WTC11 (cell line): Measurements from ENCODE around the gene MAP7.

Experiments used
- ELF4 ChIP-seq: sonication (generic); formaldehyde crosslinking; IDR thresholded peaks from 2 replicates; pipeline ENCODE4 v1.8.1; 2022; ENCODE audit warnings: low read depth, mild to moderate bottlenecking, moderate library complexity, missing genetic modification reagents
- JUN ChIP-seq: sonication (generic); formaldehyde crosslinking; IDR thresholded peaks from 2 replicates; pipeline ENCODE4 v1.8.0; 2023; ENCODE audit warnings: mild to moderate bottlenecking, missing genetic modification reagents
- NFE2L1 ChIP-seq: sonication (generic); formaldehyde crosslinking; IDR thresholded peaks from 2 replicates; pipeline ENCODE4 v1.8.1; 2023; ENCODE audit warnings: missing genetic modification reagents
- TF ChIP-seq, protein P1 (sequence below): fragments of 200-600 bp; IDR thresholded peaks from 2 replicates; pipeline ENCODE4 v1.8.0; 2022; ENCODE audit warnings: antibody characterized with exemption
- TF ChIP-seq, protein P2 (sequence below): sonication (generic); formaldehyde crosslinking; IDR thresholded peaks from 2 replicates; pipeline ENCODE4 v1.8.1; 2023; ENCODE audit warnings: mild to moderate bottlenecking, missing genetic modification reagents, moderate library complexity
- TF ChIP-seq, protein P3 (sequence below): sonication (generic); formaldehyde crosslinking; IDR thresholded peaks from 2 replicates; pipeline ENCODE4 v1.8.0; 2022; ENCODE audit warnings: mild to moderate bottlenecking, missing genetic modification reagents

DNA sequence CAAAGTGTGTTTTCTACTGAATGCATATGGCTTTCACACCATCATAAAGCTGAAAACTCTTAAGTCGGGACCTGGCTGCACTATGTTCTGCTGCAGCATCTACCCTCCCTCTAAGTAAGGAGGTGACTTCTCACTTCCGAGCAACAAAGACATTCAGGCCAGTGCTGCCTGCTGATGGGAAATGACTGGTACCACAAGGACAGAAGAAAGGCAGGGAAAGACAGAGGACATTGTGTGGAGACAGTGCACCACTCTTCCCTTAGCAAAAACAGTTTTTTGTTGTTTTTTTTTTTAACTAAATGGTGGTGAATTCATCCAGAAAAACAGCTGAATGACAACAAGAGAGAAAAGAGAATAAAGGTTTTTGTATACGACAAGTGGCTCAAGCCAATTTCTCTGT is 81.5 kb downstream of the MAP7 start:
- TF ChIP-seq, protein P1, sequence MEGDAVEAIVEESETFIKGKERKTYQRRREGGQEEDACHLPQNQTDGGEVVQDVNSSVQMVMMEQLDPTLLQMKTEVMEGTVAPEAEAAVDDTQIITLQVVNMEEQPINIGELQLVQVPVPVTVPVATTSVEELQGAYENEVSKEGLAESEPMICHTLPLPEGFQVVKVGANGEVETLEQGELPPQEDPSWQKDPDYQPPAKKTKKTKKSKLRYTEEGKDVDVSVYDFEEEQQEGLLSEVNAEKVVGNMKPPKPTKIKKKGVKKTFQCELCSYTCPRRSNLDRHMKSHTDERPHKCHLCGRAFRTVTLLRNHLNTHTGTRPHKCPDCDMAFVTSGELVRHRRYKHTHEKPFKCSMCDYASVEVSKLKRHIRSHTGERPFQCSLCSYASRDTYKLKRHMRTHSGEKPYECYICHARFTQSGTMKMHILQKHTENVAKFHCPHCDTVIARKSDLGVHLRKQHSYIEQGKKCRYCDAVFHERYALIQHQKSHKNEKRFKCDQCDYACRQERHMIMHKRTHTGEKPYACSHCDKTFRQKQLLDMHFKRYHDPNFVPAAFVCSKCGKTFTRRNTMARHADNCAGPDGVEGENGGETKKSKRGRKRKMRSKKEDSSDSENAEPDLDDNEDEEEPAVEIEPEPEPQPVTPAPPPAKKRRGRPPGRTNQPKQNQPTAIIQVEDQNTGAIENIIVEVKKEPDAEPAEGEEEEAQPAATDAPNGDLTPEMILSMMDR = no peak
- TF ChIP-seq, protein P2, sequence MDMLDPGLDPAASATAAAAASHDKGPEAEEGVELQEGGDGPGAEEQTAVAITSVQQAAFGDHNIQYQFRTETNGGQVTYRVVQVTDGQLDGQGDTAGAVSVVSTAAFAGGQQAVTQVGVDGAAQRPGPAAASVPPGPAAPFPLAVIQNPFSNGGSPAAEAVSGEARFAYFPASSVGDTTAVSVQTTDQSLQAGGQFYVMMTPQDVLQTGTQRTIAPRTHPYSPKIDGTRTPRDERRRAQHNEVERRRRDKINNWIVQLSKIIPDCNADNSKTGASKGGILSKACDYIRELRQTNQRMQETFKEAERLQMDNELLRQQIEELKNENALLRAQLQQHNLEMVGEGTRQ (CRISPR knock-in tag) = no peak
- no peak for TF ChIP-seq JUN
- no peak for TF ChIP-seq ELF4 (CRISPR knock-in tag)
- TF ChIP-seq NFE2L1 (CRISPR knock-in tag) = no peak
- TF ChIP-seq, protein P3, sequence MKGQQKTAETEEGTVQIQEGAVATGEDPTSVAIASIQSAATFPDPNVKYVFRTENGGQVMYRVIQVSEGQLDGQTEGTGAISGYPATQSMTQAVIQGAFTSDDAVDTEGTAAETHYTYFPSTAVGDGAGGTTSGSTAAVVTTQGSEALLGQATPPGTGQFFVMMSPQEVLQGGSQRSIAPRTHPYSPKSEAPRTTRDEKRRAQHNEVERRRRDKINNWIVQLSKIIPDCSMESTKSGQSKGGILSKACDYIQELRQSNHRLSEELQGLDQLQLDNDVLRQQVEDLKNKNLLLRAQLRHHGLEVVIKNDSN = no peak
